Measurements from ENCODE around the gene HAT1.
"Not testable (repeated sequence)": the region's sequence is repeated elsewhere in the genome, so short reads cannot be mapped to it uniquely, and the experiment has no call there.

The HAT1 gene

GRCh38 chr2:171966235-171966634 lies 44.0 kb downstream of the HAT1 start:
- TF ChIP-seq CTCF (IDR thresholded peaks at IDR 0.05), result no peak

GRCh38 chr2:171966688-171967087 lies 44.4 kb downstream of the HAT1 start:
- no peak overlapping the region for H3K4me3 ChIP-seq
- DNase-seq (ENCODE audit: low spot score), result no peak
- H3K27ac ChIP-seq, result no peak overlapping the region
- TF ChIP-seq CTCF (IDR thresholded peaks at IDR 0.05), result no peak

More at GRCh38 chr2:171966235-171966634, 44.0 kb downstream of the HAT1 start:
- H3K4me3 ChIP-seq, result no peak overlapping the region
- no peak for DNase-seq (ENCODE audit: low spot score)
- no peak overlapping the region for H3K27ac ChIP-seq

DNA sequence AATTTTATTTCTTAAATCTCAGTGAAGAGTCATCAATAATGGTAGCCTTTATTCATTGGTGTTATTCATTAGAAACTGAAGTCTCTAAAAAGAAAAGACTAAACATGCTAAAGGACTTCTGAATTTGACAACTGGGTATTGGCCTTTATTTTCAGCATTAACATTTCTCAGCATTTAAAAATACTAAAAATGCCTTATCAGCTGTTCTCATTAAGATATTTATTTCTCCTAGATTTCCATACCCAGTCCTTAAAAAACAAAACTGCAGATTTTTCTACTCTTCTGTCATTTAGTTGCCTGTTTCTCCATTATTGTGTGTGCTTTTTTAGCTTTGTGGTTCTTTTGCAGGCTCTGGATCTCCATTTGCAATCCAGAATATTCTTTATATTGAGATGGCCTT lies 46.2 kb downstream of the HAT1 start:
- DNase-seq (ENCODE audit: low spot score), result no peak
- no peak for TF ChIP-seq CTCF (IDR thresholded peaks at IDR 0.05)
- H3K27ac ChIP-seq, result no peak overlapping the region
- no peak overlapping the region for H3K4me3 ChIP-seq

DNA sequence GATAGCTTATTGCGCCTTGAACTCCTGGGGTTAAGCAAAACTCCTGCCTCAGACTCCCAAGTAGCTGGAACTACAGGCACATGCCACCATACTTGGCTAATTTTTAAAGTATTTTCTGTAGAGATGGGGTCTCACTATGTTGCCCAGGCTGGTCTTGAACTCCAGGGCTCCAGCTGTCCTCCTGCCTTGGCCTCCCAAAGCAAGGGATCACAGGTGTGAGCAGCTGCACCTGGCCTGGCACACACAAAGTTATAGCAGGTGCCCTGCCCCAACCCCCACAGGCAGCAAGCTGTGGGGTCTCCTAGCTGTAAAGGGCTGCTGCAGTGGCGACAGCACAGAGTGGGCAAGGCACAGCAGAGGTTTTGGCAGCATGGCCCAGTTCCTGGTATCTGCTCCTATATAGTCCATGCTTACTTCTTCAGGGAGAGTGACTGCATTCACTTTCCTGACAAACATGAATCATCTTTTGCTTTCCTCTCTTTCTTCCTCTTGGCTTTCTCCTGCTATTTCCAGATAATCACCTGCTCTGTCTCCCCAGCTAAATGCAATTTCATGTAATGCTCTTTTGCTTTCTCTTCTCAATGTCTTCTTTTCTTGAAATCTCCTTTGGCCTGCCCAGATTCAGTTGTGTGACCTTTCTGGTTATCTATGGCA lies 50.2 kb downstream of the HAT1 start:
- no peak for TF ChIP-seq CTCF (IDR thresholded peaks at IDR 0.05)
- DNase-seq (ENCODE audit: low spot score), result no peak
- Histone ChIP-seq H3K27ac (no peak overlapping the region), H3K4me3 (no peak overlapping the region)

- no peak for DNase-seq (ENCODE audit: low spot score)
- Histone ChIP-seq H3K27ac (no peak overlapping the region), H3K4me3 (no peak overlapping the region)
- no peak for TF ChIP-seq CTCF (IDR thresholded peaks at IDR 0.05)
Observed at GRCh38 chr2:171979103-171979502, 56.8 kb downstream of the HAT1 start.

GRCh38 chr2:171983924-171984323 lies 61.7 kb downstream of the HAT1 start:
- not testable (repeated sequence) for H3K4me3 ChIP-seq; H3K27ac ChIP-seq; DNase-seq (ENCODE audit: low spot score)

- DNase-seq (ENCODE audit: low spot score), result no peak
- no peak overlapping the region for H3K4me3 ChIP-seq
- no peak for TF ChIP-seq CTCF (IDR thresholded peaks at IDR 0.05)
- H3K27ac ChIP-seq, result no peak overlapping the region
Observed at GRCh38 chr2:171985076-171985475, 62.8 kb downstream of the HAT1 start.
